ENCODE results near the gene PRPF18.

PRPF18 gene

DNA sequence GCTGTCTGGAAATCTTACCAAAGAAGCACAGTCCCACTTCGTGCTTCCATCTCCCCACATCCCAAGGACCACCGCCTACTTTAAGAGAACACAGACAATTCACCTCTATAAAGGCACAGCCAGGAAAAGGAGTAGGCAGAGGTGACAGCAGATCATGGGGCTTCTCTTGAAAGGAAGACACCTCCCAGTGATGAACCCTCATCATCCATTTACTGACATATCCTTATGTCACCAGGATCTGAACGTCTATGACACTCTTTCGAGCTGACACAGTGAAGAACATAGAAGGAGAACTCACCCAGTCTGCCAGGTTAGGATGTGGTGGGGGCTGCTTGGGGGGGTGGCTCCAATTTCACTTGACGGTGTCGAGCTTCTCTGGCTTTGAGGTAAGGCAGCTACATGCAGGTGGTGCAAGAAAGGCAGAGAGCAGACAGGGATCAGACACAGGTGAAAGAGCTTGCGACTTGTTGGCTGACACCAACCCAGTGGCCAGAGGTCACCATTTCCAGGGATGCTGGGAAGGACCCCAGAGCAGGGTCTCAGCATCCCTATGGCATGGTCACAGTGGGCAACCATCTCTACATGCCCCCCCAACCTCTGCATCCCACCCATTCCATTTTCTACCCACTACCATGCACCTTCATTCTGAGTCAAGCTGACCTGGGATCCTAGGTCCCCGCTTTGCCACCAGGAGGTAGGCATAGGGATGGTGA lies 67.5 kb downstream of the PRPF18 start:
- in situ Hi-C loops (cut with HindIII; ENCODE audit: low pct_unique_long_range_greater_than_20kb, low sequenced_read_pairs), result no loop called here
- TF ChIP-seq JUND (IDR thresholded peaks at IDR 0.05; ENCODE audit: low read depth), result no peak
- DNase-seq (ENCODE audit: low read depth in 1 of 2, low spot score in 1 of 2), result no peak

DNA sequence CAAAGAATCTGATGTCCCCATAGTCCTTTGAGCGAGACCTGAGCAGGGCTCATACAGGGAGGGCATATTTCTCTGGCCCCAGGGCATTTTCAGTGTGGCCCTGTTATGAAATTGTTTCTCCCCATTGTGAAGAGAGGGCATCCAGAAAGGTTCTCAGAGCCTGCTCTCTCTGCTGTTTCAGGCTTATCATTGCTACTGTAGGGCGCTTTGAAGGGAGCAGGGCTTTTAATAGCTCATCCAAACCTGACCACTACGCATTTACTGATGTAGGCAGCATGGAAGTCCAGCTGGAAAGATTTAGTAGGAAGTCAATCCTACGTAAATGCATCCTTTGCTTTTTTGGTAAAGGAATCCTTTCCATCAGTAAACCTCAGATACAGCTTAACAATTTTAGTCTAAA lies 68.1 kb downstream of the PRPF18 start:
- no peak for TF ChIP-seq JUND (IDR thresholded peaks at IDR 0.05; ENCODE audit: low read depth)

DNA sequence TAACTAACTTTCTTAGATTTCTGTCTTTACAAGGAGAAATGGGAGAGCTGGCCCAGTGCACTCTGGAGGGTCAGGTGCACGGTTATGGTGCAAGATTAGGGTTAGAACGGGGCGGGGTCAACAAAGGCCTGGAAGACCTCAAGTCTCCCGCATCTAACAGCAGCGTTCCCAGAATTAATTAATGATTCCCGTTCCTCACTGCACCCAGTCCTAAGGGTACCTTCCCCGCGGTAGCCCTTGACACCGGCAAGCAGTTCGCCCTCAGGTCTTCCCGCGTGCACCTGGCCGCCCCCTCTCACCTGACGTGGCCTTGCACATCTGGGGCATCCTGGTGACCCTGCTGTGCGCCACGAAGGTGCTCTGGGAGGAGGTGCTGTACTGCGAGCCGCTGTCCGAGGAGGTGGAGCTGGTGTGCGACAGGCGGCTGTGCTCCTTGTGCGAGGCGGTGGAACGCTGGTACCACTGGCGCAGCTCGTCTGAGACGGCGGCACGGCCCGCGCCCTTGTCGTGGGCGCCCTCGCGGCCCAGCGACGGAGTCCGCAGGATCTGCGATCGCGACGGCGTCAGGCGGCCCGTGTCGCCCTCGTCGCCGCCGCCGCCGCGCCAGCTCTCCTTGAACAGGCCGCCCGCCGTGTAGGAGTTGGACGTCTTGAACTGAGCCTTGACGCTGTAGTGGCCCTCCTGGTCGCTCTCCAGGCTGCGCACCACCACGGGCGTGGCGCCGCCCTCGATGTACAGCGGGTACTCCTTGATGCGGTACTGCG lies 69.8 kb downstream of the PRPF18 start:
- in situ Hi-C loops (cut with HindIII; ENCODE audit: low pct_unique_long_range_greater_than_20kb, low sequenced_read_pairs), result no loop called here
- no peak for TF ChIP-seq JUND (IDR thresholded peaks at IDR 0.05; ENCODE audit: low read depth)
- no peak for DNase-seq (ENCODE audit: low read depth in 1 of 2, low spot score in 1 of 2)

More for the DNA sequence above, 68.1 kb downstream of the PRPF18 start:
- DNase-seq (ENCODE audit: low read depth in 1 of 2, low spot score in 1 of 2), result no peak
- in situ Hi-C loops (cut with HindIII; ENCODE audit: low pct_unique_long_range_greater_than_20kb, low sequenced_read_pairs), result no loop called here

DNA sequence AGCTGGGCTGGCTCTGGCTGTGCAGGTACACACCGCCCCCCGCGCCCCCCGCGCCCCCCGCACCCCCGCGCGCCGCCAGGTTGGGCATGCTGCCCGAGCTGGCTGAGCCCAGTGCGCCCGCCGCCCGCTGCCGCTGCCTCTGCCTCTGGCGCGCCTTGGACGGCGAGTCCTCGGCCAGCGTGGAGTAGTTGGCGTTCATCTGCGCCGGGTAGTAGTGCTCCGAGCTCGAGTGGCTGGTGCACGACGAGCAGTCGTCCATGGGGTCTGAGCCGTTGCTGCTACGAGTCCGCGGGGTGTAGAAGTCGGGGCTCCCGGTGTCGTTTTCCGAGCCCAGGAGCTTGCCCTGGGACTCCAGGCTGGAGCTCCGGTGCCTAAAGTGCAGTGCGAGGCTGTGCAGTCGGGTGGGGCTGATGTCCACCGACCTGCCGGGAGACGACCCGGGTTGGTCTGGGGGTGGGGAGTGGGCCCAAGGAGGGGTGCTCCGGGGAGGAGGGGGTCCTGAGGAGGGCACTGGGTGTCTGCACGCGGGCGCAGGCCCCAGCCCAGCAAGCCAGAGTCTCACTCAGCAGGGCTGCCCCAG lies 70.4 kb downstream of the PRPF18 start:
- no peak for TF ChIP-seq JUND (IDR thresholded peaks at IDR 0.05; ENCODE audit: low read depth)
- DNase-seq (ENCODE audit: low read depth in 1 of 2, low spot score in 1 of 2), result no peak
- in situ Hi-C loops (cut with HindIII; ENCODE audit: low pct_unique_long_range_greater_than_20kb, low sequenced_read_pairs), result no loop called here

DNA sequence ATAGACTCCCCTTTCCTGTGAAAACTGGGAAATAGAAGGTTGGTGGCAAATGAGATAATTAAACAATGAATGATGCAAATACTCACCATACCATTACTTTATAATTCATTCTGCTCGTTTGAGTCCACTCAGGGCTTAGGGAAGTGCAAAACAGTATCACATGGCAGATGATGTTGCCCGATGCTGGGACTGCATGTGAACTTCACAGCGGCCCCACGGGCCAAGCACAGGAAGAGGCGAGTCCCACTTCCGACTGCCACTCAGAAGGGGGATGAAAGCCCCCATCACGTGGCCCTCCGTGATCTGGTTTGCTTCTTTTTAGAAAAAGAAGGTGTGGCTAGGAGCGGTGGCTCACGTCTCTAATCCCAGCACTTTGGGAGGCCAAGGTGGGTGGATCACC lies 71.5 kb downstream of the PRPF18 start:
- TF ChIP-seq JUND (IDR thresholded peaks at IDR 0.05; ENCODE audit: low read depth), result no peak
- in situ Hi-C loops (cut with HindIII; ENCODE audit: low pct_unique_long_range_greater_than_20kb, low sequenced_read_pairs), result no loop called here
- DNase-seq (ENCODE audit: low read depth in 1 of 2, low spot score in 1 of 2), result no peak

DNA sequence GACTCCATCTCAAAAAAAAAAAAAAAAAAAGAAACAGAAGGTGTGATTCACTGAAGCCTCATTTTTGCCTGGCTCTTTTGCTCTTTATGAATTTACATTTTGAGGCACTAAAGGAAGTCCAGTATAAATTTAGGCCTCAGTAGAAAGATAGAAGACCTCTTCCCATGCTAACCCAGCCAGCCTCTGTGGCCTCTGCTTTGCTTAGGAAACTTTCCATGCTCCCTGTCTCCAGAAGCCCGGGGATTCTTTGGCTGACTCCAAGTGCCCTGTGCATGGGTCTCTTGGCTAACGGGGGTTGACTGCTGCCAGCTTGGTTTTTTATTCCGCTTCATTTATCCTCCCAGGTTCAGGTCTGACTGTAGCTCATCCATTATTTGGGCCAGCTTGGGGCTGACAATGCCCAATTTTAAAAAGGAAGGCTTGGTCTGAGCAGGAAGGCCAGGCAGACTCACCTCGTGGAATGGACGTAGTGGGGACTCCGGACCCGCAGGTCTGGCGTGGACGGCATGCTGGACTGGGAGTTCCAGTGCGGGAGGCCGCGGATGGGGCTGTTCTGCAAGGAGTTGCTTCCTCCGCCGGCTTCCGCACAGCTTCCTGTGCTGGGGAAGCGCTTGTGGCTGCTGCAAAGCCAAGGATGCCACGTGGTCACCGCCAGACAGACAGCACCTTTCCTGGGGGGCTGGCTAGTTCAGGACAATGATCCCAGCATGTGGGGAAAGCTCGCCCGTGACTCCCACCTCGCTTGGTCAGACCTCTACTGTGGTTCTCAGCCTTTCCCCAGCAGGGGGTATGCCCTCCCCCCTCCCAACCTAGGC lies 72.3 kb downstream of the PRPF18 start:
- in situ Hi-C loops (cut with HindIII; ENCODE audit: low pct_unique_long_range_greater_than_20kb, low sequenced_read_pairs), result no loop called here
- no peak for DNase-seq (ENCODE audit: low read depth in 1 of 2, low spot score in 1 of 2)
- TF ChIP-seq JUND (IDR thresholded peaks at IDR 0.05; ENCODE audit: low read depth), result no peak

DNA sequence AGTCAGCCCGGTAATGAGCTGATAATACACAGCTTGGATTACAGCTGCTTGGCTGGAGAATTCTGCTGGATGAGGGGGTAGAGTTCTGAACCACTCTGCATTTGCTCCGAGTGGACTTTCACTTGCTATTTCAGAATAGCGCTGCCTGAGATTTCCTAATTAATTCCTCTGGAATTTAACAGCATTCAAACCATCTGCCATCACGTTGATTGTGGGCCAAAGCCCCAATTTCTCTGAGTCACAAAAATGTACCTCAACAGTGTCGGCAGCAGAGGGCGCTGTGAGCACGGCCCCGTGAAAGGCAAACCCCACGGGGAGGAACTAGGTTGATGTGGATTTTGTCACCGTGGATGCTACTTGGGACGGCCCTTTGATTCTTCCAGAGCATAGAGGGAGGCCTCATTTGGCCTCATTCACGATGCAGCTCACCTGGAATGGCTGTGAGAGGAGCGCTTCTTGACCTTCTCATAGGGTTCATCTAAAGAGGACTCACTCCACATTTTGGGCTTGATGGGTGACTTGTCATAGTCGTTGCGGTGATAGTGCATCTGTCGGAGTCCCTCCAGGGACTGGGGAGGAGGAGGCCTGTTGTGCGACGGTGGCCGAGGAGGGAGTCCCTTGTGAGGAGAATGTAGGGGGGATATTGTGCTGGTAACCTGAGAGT lies 73.3 kb downstream of the PRPF18 start:
- TF ChIP-seq JUND (IDR thresholded peaks at IDR 0.05; ENCODE audit: low read depth), result no peak
- DNase-seq (ENCODE audit: low read depth in 1 of 2, low spot score in 1 of 2), result peak; percentile 72 to 97
- in situ Hi-C loops (cut with HindIII; ENCODE audit: low pct_unique_long_range_greater_than_20kb, low sequenced_read_pairs), result no loop called here

DNA sequence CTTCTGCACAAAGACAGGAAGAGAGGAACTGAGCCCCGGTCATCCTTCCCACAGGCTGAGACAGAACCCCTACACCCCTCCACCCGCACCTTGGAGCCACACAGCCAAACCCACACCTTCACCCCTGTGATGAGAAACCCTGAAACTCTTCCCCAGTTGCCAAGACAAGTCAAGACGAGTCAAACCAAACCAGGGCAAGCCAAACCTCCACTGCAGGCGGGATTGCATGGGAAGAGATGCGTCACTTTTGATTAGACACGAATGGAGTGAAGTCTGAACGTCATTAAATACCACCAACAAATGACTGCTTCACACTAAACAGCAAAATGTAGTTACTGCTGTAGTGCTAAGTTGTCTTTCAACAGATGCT lies 73.8 kb downstream of the PRPF18 start:
- TF ChIP-seq JUND (IDR thresholded peaks at IDR 0.05; ENCODE audit: low read depth), result no peak
- in situ Hi-C loops (cut with HindIII; ENCODE audit: low pct_unique_long_range_greater_than_20kb, low sequenced_read_pairs), result no loop called here
- DNase-seq (ENCODE audit: low read depth in 1 of 2, low spot score in 1 of 2), result no peak

DNA sequence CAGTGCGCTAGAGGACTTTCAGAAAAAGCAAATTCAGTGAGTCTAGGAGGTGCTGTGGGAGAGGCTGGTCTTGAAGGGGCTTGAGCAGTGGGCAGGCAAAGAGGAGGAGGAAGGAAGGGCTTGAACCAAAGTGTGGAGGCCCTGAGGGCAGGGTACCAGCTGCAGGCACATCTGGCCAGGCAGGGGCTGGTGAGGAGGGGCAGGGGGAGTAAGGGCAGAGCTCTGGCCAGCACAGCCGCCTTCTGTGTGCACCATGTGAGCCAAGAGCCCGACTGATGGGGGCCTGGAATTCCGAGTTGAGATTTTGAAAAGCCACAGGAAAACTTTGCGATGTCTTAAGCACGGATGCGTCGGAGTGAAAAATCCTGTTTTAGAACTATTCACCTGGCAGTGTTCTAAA lies 74.5 kb downstream of the PRPF18 start:
- in situ Hi-C loops (cut with HindIII; ENCODE audit: low pct_unique_long_range_greater_than_20kb, low sequenced_read_pairs), result no loop called here
- TF ChIP-seq JUND (IDR thresholded peaks at IDR 0.05; ENCODE audit: low read depth), result no peak
- no peak for DNase-seq (ENCODE audit: low read depth in 1 of 2, low spot score in 1 of 2)

DNA sequence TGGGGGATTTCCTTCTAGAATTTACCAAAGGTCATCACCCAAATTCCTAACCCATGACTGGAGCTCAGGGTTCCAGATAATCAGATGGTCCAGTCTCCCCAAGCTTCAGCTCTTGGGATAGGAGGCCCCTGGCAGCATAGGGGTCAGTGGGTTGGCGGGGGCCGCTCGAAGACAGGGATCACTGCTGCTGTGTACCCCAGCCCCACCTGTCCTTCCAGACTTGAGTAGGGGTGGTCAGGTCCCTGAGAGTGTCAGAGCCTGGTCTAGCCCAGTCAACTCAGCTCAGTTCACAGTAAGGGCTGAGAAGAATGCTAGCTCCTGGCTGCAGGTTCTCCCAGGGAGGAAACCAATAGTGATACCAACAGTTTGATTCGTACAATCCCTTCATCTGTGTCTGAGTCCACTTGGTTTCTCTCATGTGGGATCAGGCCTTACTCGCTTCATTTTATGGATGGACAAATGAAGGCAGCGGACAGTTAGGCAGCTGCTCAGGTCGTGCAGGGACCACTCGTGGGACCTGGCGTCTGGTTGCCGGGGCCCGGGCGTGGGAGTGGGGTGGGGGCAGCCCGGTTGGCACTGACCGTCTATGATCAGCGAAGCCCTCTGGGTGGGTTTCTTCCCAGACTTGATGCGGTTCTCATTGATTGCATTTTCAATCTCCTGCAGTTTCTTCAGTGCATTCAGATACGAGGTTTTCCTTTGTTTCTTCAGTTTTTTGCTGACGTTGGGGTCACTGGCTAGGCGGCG lies 78.9 kb downstream of the PRPF18 start:
- no peak for DNase-seq (ENCODE audit: low read depth in 1 of 2, low spot score in 1 of 2)
- in situ Hi-C loops (cut with HindIII; ENCODE audit: low pct_unique_long_range_greater_than_20kb, low sequenced_read_pairs), result no loop called here
- no peak for TF ChIP-seq JUND (IDR thresholded peaks at IDR 0.05; ENCODE audit: low read depth)

DNA sequence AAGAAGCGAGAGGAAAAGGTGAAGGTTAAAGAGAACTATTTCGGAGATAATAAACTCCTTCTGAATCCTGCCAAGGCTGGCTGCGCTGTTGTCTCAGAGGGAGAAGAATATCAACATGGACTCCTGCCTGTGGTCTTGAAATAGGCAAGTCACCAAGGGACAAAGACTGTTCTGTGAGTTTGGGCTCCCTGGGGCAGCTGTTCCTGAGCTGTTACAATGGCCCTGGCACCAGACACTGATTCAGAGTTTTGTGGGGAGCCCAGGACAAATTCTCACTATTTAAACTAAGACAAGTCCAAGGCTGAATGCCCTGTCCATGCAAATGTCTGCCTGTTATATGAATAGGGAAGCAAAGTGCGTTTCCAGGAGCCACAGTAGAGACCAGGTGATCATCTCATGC lies 81.4 kb downstream of the PRPF18 start:
- DNase-seq (ENCODE audit: low read depth in 1 of 2, low spot score in 1 of 2), result no peak
- in situ Hi-C loops (cut with HindIII; ENCODE audit: low pct_unique_long_range_greater_than_20kb, low sequenced_read_pairs), result no loop called here
- no peak for TF ChIP-seq JUND (IDR thresholded peaks at IDR 0.05; ENCODE audit: low read depth)
